Panc1 (cell line): Measurements from ENCODE around the gene ARSG. TPM values are rescaled to one million over a fixed set of nuclear protein-coding genes. Genes with fewer than 3 reads are reported as not detected.
"Not testable (repeated sequence)": the region's sequence is repeated elsewhere in the genome, so short reads cannot be mapped to it uniquely, and the experiment has no call there.

Experiments
- ATAC-seq: fragments of 200-7000 bp; cut with Tn5 transposase; 2 replicates; pipeline ENCODE4 v1.9.1; 2020; ENCODE audit warnings: mild to moderate bottlenecking, moderate library complexity
- BruUV-seq: library from RNA; stranded (reverse); fragments of 400-500 nt; replicated peaks from 2 replicates; lab custom pipeline; 2021; lab: Mats Ljungman, UMichigan
- CTCF ChIA-PET: fragments of 300-600 bp; sonication (Branson Sonifier 250); formaldehyde crosslinking; loops from one replicate; lab custom pipeline; 2022; ENCODE audit warnings: antibody characterized with exemption; lab: Charles Lee
- POLR2A ChIA-PET: fragments of 300-600 bp; sonication (Branson Sonifier 250); formaldehyde crosslinking; loops from one replicate; lab custom pipeline; 2022; ENCODE audit warnings: antibody characterized with exemption; lab: Charles Lee
- DNase-seq: peaks from one replicate; pipeline ENCODE4 v3.0.0-alpha.2; 2010; ENCODE audit warnings: low read depth, low spot score
- H3K27ac ChIP-seq: 2 replicates; pipeline ENCODE4 v1.5.1; 2011; ENCODE audit warnings: mild to moderate bottlenecking, low read length, inconsistent platforms
- H3K27me3 ChIP-seq: fragments of 200-500 bp; sonication (Bioruptor generic); 2 replicates; pipeline ENCODE4 v1.6.0; 2014; ENCODE audit warnings: low read length, inconsistent platforms; ENCODE audit not compliant: control insufficient read depth, insufficient read depth
- H3K36me3 ChIP-seq: fragments of 200-500 bp; sonication (Bioruptor generic); 2 replicates; pipeline ENCODE4 v1.5.1; 2014; ENCODE audit warnings: inconsistent platforms, mild to moderate bottlenecking, low read length, moderate library complexity; ENCODE audit not compliant: control insufficient read depth, insufficient read depth
- H3K4me1 ChIP-seq: 2 replicates; pipeline ENCODE4 v1.5.1; 2011; ENCODE audit warnings: inconsistent platforms, mild to moderate bottlenecking, low read length, moderate library complexity; ENCODE audit not compliant: control insufficient read depth, insufficient read depth
- H3K4me3 ChIP-seq, 2 experiments: 2 replicates each; pipeline ENCODE4 v1.5.1; 2011 to 2012; ENCODE audit warnings: low read depth in 2 of 2, low read length in 2 of 2, mild to moderate bottlenecking in 2 of 2, inconsistent platforms in 1 of 2, moderate library complexity in 1 of 2
- H3K9me3 ChIP-seq: fragments of 200-500 bp; sonication (Bioruptor generic); 2 replicates; pipeline ENCODE4 v1.5.1; 2014; ENCODE audit warnings: low read depth, mild to moderate bottlenecking, inconsistent platforms, low read length, moderate library complexity; ENCODE audit not compliant: control insufficient read depth, insufficient read depth
- CTCF ChIP-seq: fragments of 450-650 bp; IDR thresholded peaks from 2 replicates; pipeline ENCODE4 v1.5.1; 2017; ENCODE audit warnings: mild to moderate bottlenecking
- POLR2AphosphoS5 ChIP-seq: IDR thresholded peaks from 2 replicates; pipeline ENCODE4 v1.6.1; 2012; ENCODE audit warnings: mild to moderate bottlenecking, low read depth, low read length, moderate library complexity
- REST ChIP-seq, 2 experiments: IDR thresholded peaks; 2 replicates each; pipeline ENCODE4 v1.6.1; 2011 to 2012; ENCODE audit warnings: low read depth in 2 of 2, control low read depth in 1 of 2, low read length in 1 of 2, mild to moderate bottlenecking in 1 of 2, moderate library complexity in 1 of 2; ENCODE audit not compliant: insufficient read depth in 1 of 2
- SIN3A ChIP-seq: IDR thresholded peaks from 2 replicates; pipeline ENCODE4 v1.6.1; 2012; ENCODE audit warnings: low read depth, mild to moderate bottlenecking, low read length, moderate library complexity, borderline replicate concordance; ENCODE audit not compliant: insufficient read depth
- TCF7L2 ChIP-seq: IDR thresholded peaks from 2 replicates; pipeline ENCODE4 v1.6.1; 2011; ENCODE audit warnings: mild to moderate bottlenecking, low read depth, low read length, inconsistent platforms
- in situ Hi-C: cut with HindIII; loops from 2 replicates; pipeline ENCODE4 v1.10.0; 2016; ENCODE audit warnings: low sequenced_read_pairs, low pct_unique_long_range_greater_than_20kb
- intact Hi-C: fragments of 100-400 bp; cut with micrococcal nuclease; formaldehyde crosslinking; loops from one replicate; pipeline ENCODE4 v1.10.0; 2022; ENCODE audit not compliant: unreplicated experiment
- total RNA-seq: library from RNA; stranded (reverse); gene quantifications from one replicate; pipeline ENCODE4 v1.2.1, GENCODE V29; 2021; ENCODE audit not compliant: unreplicated experiment

ARSG gene
- total RNA-seq, 1 experiment from 2014 or later = 2.3 TPM

DNA sequence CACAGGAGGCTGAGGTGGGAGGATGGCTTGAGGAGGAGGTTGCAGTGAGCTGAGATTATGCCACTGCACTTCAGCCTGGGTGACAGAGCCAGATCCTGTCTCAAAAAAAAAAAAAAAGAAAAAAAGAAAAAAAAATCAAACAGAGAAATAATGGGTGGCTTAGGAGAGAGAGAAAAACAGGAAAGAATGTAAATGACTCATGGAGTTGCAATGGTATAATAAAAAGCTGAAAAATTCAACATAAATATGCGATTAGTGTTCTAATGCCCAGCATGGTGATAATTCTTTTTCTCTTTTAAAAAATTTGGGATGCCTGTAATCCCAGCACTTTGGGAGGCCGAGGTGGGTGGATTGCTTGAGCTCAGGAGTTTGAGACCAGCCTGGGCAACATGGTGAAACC lies 63.0 kb downstream of the ARSG start:
- H3K4me1 ChIP-seq, H3K27me3 ChIP-seq, H3K36me3 ChIP-seq, H3K27ac ChIP-seq, intact Hi-C loops, POLR2A ChIA-PET, in situ Hi-C loops, DNase-seq, ATAC-seq, BruUV-seq, H3K4me3 ChIP-seq, H3K9me3 ChIP-seq: not testable (repeated sequence)
- CTCF ChIA-PET = interaction anchor here (0.7 kb wide), 1 partner anchor 80 kb away, joined by 3 read pairs; no protein-coding TSS in a partner anchor

DNA sequence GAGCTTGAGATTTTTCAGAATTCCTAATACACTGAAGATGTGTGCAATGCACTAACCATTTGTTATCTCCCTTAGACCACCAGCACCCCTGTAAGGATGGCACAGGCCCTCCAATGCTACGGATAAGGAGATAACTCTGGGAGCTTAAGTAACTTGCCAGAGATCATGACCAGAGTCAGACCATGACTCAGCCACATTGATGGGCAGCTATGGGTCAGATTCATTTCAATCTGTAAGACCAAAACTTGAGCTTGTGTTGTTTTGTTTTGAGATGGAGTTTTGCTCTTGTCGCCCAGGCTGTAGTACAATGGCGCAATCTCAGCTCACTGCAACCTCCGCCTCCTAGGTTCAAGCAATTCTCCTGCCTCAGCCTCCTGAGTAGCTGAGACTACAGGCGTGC lies 63.8 kb downstream of the ARSG start:
- in situ Hi-C loops, DNase-seq, H3K4me3 ChIP-seq, intact Hi-C loops, H3K36me3 ChIP-seq, H3K27ac ChIP-seq, H3K9me3 ChIP-seq, H3K27me3 ChIP-seq, ATAC-seq, POLR2A ChIA-PET, BruUV-seq, H3K4me1 ChIP-seq: not testable (repeated sequence)
- CTCF ChIA-PET = interaction anchor here (0.5 kb wide), 1 partner anchor 85 kb away, joined by 3 read pairs; no protein-coding TSS in a partner anchor

GRCh38 chr17:68356520-68356919 lies 65.2 kb downstream of the ARSG start:
- H3K4me1 ChIP-seq = no peaks in the 10 kb centered on the region
- H3K36me3 ChIP-seq = no peaks in the 10 kb centered on the region
- DNase-seq = no peak
- POLR2A ChIA-PET = no interaction called here
- H3K27me3 ChIP-seq = no peaks in the 10 kb centered on the region
- no peak for TF ChIP-seq TCF7L2
- TF ChIP-seq SIN3A = no peak
- TF ChIP-seq REST (IDR thresholded peaks at IDR 0.05; ENCODE audit: insufficient read depth in 1 of 2, low read depth in 2 of 2, low read length in 1 of 2) = no peak
- no peak for TF ChIP-seq CTCF
- TF ChIP-seq POLR2AphosphoS5 = no peak
- no TSS peak for BruUV-seq
- H3K4me3 ChIP-seq = no peak overlapping the region
- CTCF ChIA-PET = no interaction called here
- in situ Hi-C loops = no loop called here
- no peak overlapping the region for H3K27ac ChIP-seq
- no peak for ATAC-seq
- no peaks in the 10 kb centered on the region for H3K9me3 ChIP-seq
- intact Hi-C loops = no loop called here
